HL-60 (cell line): ENCODE data around the gene PRR7.

Experiments
- SPI1 ChIP-seq: IDR thresholded peaks from 2 replicates; pipeline ENCODE4 v1.6.1; 2012; ENCODE audit warnings: low read depth, mild to moderate bottlenecking, borderline replicate concordance
- TF ChIP-seq, protein P1 (sequence below): IDR thresholded peaks from one replicate; pipeline ENCODE4 v1.5.1; 2011; ENCODE audit warnings: low read length, control low read depth, inconsistent platforms; ENCODE audit not compliant: insufficient read depth
- TF ChIP-seq, protein P2 (sequence below): IDR thresholded peaks from 2 replicates; pipeline ENCODE4 v1.6.1; 2012; ENCODE audit warnings: low read depth; ENCODE audit not compliant: insufficient replicate concordance

GRCh38 chr5:177429248-177430040 is 17.2 kb upstream of the PRR7 start:
- TF ChIP-seq, protein P1, sequence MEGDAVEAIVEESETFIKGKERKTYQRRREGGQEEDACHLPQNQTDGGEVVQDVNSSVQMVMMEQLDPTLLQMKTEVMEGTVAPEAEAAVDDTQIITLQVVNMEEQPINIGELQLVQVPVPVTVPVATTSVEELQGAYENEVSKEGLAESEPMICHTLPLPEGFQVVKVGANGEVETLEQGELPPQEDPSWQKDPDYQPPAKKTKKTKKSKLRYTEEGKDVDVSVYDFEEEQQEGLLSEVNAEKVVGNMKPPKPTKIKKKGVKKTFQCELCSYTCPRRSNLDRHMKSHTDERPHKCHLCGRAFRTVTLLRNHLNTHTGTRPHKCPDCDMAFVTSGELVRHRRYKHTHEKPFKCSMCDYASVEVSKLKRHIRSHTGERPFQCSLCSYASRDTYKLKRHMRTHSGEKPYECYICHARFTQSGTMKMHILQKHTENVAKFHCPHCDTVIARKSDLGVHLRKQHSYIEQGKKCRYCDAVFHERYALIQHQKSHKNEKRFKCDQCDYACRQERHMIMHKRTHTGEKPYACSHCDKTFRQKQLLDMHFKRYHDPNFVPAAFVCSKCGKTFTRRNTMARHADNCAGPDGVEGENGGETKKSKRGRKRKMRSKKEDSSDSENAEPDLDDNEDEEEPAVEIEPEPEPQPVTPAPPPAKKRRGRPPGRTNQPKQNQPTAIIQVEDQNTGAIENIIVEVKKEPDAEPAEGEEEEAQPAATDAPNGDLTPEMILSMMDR = no peak
- peak; percentile 76; the same call in 1 of the 2 replicates for TF ChIP-seq SPI1
- TF ChIP-seq, protein P2, sequence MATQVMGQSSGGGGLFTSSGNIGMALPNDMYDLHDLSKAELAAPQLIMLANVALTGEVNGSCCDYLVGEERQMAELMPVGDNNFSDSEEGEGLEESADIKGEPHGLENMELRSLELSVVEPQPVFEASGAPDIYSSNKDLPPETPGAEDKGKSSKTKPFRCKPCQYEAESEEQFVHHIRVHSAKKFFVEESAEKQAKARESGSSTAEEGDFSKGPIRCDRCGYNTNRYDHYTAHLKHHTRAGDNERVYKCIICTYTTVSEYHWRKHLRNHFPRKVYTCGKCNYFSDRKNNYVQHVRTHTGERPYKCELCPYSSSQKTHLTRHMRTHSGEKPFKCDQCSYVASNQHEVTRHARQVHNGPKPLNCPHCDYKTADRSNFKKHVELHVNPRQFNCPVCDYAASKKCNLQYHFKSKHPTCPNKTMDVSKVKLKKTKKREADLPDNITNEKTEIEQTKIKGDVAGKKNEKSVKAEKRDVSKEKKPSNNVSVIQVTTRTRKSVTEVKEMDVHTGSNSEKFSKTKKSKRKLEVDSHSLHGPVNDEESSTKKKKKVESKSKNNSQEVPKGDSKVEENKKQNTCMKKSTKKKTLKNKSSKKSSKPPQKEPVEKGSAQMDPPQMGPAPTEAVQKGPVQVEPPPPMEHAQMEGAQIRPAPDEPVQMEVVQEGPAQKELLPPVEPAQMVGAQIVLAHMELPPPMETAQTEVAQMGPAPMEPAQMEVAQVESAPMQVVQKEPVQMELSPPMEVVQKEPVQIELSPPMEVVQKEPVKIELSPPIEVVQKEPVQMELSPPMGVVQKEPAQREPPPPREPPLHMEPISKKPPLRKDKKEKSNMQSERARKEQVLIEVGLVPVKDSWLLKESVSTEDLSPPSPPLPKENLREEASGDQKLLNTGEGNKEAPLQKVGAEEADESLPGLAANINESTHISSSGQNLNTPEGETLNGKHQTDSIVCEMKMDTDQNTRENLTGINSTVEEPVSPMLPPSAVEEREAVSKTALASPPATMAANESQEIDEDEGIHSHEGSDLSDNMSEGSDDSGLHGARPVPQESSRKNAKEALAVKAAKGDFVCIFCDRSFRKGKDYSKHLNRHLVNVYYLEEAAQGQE = no peak
